Astrocyte (in vitro differentiated cells and primary cell): ENCODE results near the gene HECTD2.

Experiments used
- CTCF ChIP-seq: IDR thresholded peaks from 2 replicates; pipeline ENCODE4 v1.5.1; 2011; ENCODE audit warnings: low read depth, mild to moderate bottlenecking, inconsistent platforms, low read length, moderate library complexity; ENCODE audit not compliant: insufficient read depth
- EZH2 ChIP-seq: IDR thresholded peaks from 2 replicates; pipeline ENCODE4 v1.6.1; 2012; ENCODE audit warnings: mild to moderate bottlenecking, low read length, inconsistent platforms; ENCODE audit not compliant: insufficient read depth

DNA sequence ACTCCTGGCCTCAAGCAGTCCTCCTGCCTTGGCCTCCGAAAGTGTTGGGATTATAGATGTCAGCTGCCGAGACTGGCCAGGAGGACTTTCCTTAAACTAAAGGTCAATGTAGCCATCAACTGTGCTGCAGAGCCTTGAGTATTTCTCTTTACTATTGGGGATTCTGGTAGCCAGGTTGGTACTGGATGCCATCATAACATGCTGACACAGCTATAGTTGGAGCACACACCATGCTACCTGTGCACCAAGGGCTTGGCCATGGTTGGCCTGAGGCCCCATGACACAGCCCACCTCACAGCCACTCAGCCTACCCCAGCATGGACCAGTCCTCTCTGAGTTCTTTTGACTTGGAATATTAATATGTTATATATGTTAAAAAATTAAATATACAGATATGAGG lies 54.4 kb downstream of the HECTD2 start:
- no peak for TF ChIP-seq CTCF
- TF ChIP-seq EZH2: no peak
